GM19463 (cell line): ENCODE data around the gene CD58.

Experiments used
- ATAC-seq: cut with Tn5 transposase; IDR thresholded peaks from one replicate; pipeline ENCODE4 v1.9.1; 2021; ENCODE audit warnings: mild to moderate bottlenecking, moderate library complexity; ENCODE audit not compliant: unreplicated experiment

CD58 gene

GRCh38 chr1:116494353-116494692, 76.5 kb downstream of the CD58 start:
- no peak for ATAC-seq

GRCh38 chr1:116493484-116494352, 77.1 kb downstream of the CD58 start:
- no peak for ATAC-seq

DNA sequence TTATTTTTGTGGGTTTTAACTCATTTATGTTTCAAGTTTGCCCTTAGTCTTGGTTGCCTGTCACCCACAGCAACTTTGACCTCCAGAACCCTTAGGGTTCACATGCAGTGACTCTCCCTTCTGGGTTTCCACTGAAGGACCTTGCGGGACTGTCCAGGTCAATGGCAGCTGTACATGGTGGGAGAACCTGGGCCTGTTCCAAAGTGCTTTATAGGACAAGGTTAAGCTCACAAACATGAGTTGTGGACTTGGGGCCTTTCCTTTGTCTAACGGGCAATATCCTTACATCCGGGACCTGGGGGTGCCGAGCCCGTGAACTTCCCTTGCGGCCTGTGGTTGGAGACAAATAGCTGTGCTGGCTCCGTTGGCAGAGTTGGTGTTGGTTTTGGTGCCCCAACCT, 77.8 kb downstream of the CD58 start:
- no peak for ATAC-seq

DNA sequence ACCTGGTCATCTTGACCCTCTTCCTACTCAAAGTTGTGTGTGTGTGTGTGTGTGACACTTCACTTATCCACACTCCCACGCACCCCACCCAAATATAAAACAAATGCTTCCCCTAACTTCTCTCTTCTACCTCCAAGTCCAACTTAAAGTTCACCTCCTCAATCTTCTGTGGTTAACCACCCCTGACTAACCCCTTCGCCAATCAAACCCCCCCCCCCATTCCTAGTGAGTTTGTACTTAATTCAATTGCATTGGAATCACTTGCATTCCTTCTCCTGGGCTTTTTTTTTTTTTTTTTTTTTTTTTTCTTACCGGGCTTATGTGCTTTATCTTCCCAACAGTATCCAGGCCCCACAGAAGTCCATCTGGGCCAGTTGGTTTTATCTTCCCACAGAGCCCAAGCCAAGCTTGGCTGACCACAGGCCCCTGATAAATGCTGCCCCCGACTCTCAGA, 78.4 kb downstream of the CD58 start:
- ATAC-seq, result no peak

- no peak for ATAC-seq
Measured at GRCh38 chr1:116491700-116492357, 79.0 kb downstream of the CD58 start.

GRCh38 chr1:116490588-116490987, 80.2 kb downstream of the CD58 start:
- no peak for ATAC-seq

GRCh38 chr1:116489231-116489697, 81.6 kb downstream of the CD58 start:
- ATAC-seq, result peak; percentile 69

- ATAC-seq, result no peak
Measured at GRCh38 chr1:116488071-116488470, 82.8 kb downstream of the CD58 start.

DNA sequence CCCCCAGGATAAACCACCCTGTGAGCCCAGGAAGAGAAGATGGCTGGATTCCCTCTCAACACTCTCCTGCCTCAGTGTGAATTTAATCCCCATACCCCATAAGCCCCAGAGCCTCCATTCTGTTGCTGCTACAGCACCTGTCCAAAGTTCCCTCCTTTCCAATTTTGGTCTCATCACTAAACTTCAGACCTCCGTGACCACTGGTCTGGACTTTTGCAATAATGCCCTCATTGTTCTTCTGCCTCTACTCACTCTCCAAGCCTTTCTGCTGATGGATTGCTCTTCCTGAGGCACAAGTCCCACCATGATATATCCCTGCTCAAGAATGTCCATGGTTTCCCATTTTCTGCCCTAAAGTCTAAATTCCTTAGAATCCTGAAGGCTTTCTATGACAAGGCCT, 83.2 kb downstream of the CD58 start:
- no peak for ATAC-seq

DNA sequence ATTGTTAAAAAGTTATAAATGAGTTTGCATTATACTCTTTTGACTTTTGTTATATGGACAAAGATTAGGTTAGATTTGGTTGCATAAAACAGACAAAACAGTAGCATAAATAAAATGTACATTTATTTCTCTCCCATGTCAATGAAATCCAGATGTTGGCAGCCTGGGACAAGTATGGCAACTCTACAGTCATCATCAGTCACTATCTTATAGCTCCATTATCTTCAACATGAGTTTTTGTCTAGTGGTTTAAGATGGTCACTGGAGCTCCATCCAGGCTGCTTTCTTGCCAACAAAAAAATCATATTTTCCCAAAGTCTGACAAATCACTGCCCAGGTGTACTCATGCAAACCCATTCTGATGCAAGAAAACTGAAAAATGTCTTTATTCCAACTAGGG, 83.8 kb downstream of the CD58 start:
- ATAC-seq, result no peak

DNA sequence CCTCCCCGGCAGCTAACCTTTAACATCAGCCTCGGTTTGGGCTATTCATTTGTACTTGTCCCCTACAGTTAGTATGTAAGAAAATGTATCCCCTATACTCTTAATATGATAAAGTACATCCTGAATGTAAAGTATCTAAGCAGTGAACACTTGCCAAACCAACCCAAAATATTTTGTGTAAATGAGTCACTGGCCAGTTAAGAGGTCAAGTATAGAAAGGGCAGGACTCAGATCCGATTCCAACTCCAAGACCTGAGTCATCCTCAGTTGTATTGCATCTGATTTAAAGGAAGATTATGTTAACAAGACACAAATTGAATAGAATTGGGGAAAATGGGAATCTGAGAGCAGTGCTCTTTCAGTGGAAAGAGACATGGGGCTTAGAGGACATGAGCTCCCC, 84.4 kb downstream of the CD58 start:
- no peak for ATAC-seq

GRCh38 chr1:116485976-116486375, 84.8 kb downstream of the CD58 start:
- ATAC-seq, result no peak

- peak; percentile 74 for ATAC-seq
Measured at GRCh38 chr1:116485071-116485735, 85.6 kb downstream of the CD58 start.

- ATAC-seq, result no peak
Measured at GRCh38 chr1:116483481-116484309, 87.1 kb downstream of the CD58 start.

- no peak for ATAC-seq
Measured at GRCh38 chr1:116482490-116482889, 88.3 kb downstream of the CD58 start.

- no peak for ATAC-seq
Measured at GRCh38 chr1:116481934-116482333, 88.9 kb downstream of the CD58 start.

- ATAC-seq, result no peak
Measured at GRCh38 chr1:116478621-116479020, 92.2 kb downstream of the CD58 start.

DNA sequence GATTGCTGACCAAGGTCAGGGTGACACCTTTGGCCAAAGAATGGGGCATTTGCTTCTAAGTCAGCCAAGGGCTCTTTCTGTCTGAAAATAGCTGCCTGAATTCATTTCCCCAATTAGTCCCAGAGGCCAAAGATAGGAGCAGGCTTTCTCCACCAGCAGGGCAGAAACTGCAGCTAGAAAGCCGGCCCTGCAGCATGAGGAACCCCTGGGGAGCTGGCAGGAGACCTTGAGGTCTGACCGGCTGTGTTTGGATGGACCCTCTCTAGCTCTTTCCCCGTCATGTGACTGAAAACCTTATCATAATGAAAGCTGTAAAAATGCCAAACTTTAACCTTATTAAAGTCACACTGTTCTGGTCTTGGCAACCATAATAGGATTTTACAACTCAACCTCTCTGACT, 93.4 kb downstream of the CD58 start:
- no peak for ATAC-seq

DNA sequence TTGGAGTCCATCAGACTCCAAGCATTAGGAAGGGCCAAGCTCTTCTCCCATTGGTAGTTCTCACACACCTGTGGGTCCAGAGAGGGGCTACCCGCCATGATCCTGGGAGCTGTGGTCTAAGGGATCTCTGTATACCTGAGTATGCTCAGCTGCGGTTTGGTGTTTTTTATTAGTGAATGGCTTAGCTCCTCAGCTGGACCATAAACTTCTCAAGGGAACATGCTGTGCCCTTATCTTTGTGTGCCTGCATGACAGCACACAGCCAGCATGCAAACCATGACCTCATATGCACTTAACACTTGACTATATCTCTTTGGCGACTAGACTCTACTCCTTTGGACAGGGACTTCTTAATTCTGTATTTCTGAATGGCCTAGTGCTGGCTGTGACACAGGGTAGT, 94.5 kb downstream of the CD58 start:
- ATAC-seq, result no peak

DNA sequence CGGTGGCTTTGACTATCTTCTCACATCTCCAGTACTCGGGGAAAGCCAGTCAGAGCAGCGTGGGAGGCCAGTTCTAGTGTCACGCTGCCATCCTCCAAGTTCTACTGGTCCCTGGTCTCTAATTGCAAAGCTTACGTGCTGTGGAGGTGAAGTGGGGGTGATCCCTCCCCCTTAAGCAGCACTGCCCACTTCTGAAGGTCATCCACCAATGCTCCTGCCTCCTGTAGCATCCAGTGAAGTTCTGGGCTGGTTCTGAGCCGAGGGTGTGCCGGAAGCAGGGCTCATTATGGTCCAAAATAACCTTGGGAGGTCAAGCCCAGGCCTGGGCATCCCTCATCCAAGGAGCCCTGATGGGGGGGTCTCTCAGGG, 95.0 kb downstream of the CD58 start:
- no peak for ATAC-seq
